Measurements from ENCODE around the gene YARS1.
A peak's percentile ranks its signal among the peaks of the same experiment; 100 is the strongest.
"Not testable (repeated sequence)": the region's sequence is repeated elsewhere in the genome, so short reads cannot be mapped to it uniquely, and the experiment has no call there.

YARS1 gene

GRCh38 chr1:32813941-32814739 is 3.0 kb downstream of the YARS1 start:
- WGBS: 93% methylated on average over 11 of the region's 11 CpGs
- Histone ChIP-seq H3K4me1 (ENCODE audit: insufficient read depth, low read length) (peaks cover 29% of the 10 kb centered on the region), H3K9ac (ENCODE audit: low read depth, low read length) (no peak overlapping the region), H3K27ac (ENCODE audit: low read depth, low read length) (peak overlapping the region; percentile 32; the same call in 1 of the 2 replicates), H3K27me3 (ENCODE audit: insufficient read depth, low read length) (no peaks in the 10 kb centered on the region), H3K9me3 (ENCODE audit: insufficient read depth, low read depth, low read length) (no peaks in the 10 kb centered on the region), H3K36me3 (ENCODE audit: insufficient read depth, low read length) (peaks cover 33% of the 10 kb centered on the region), H3K4me3 (ENCODE audit: low read length) (no peak overlapping the region)

- no peak overlapping the region for H3K9ac ChIP-seq (ENCODE audit: low read depth, low read length)
- peak overlapping the region; percentile 13; the same call in 1 of the 2 replicates for H3K4me3 ChIP-seq (ENCODE audit: low read length)
- 91% methylated on average over 3 of the region's 3 CpGs for WGBS
- H3K27ac ChIP-seq (ENCODE audit: low read depth, low read length): peak overlapping the region; percentile 76
- H3K4me1 ChIP-seq (ENCODE audit: insufficient read depth, low read length): peaks cover 20% of the 10 kb centered on the region
- no peaks in the 10 kb centered on the region for H3K9me3 ChIP-seq (ENCODE audit: insufficient read depth, low read depth, low read length)
- peaks cover 55% of the 10 kb centered on the region for H3K36me3 ChIP-seq (ENCODE audit: insufficient read depth, low read length)
- no peaks in the 10 kb centered on the region for H3K27me3 ChIP-seq (ENCODE audit: insufficient read depth, low read length)
Measured at GRCh38 chr1:32811917-32812316, 5.2 kb downstream of the YARS1 start.

GRCh38 chr1:32811265-32811664 is 5.9 kb downstream of the YARS1 start:
- Histone ChIP-seq H3K27me3 (ENCODE audit: insufficient read depth, low read length) (no peaks in the 10 kb centered on the region), H3K27ac (ENCODE audit: low read depth, low read length) (no peak overlapping the region), H3K9ac (ENCODE audit: low read depth, low read length) (no peak overlapping the region), H3K4me3 (ENCODE audit: low read length) (no peak overlapping the region), H3K36me3 (ENCODE audit: insufficient read depth, low read length) (peaks cover 61% of the 10 kb centered on the region), H3K4me1 (ENCODE audit: insufficient read depth, low read length) (peaks cover 20% of the 10 kb centered on the region), H3K9me3 (ENCODE audit: insufficient read depth, low read depth, low read length) (no peaks in the 10 kb centered on the region)
- WGBS: 86% methylated on average over 9 of the region's 9 CpGs

- 92% methylated on average over 5 of the region's 5 CpGs for WGBS
- H3K27me3 ChIP-seq (ENCODE audit: insufficient read depth, low read length): no peaks in the 10 kb centered on the region
- peaks cover 1% of the 10 kb centered on the region; the same call in 1 of the 2 replicates for H3K9me3 ChIP-seq (ENCODE audit: insufficient read depth, low read depth, low read length)
- H3K9ac ChIP-seq (ENCODE audit: low read depth, low read length): no peak overlapping the region
- peaks cover 17% of the 10 kb centered on the region for H3K4me1 ChIP-seq (ENCODE audit: insufficient read depth, low read length)
- no peak overlapping the region for H3K27ac ChIP-seq (ENCODE audit: low read depth, low read length)
- peaks cover 67% of the 10 kb centered on the region for H3K36me3 ChIP-seq (ENCODE audit: insufficient read depth, low read length)
- no peak overlapping the region for H3K4me3 ChIP-seq (ENCODE audit: low read length)
Measured at GRCh38 chr1:32810358-32810757, 6.8 kb downstream of the YARS1 start.

GRCh38 chr1:32808580-32808979 is 8.6 kb downstream of the YARS1 start:
- Histone ChIP-seq H3K4me3 (ENCODE audit: low read length) (no peak overlapping the region), H3K36me3 (ENCODE audit: insufficient read depth, low read length) (peaks cover 66% of the 10 kb centered on the region), H3K9me3 (ENCODE audit: insufficient read depth, low read depth, low read length) (peaks cover 3% of the 10 kb centered on the region; the same call in 1 of the 2 replicates), H3K27ac (ENCODE audit: low read depth, low read length) (no peak overlapping the region), H3K9ac (ENCODE audit: low read depth, low read length) (no peak overlapping the region), H3K4me1 (ENCODE audit: insufficient read depth, low read length) (peaks cover 9% of the 10 kb centered on the region; the same call in 1 of the 2 replicates), H3K27me3 (ENCODE audit: insufficient read depth, low read length) (no peaks in the 10 kb centered on the region)
- 94% methylated on average over 4 of the region's 4 CpGs for WGBS

GRCh38 chr1:32806910-32807523 is 10.1 kb downstream of the YARS1 start:
- H3K36me3 ChIP-seq (ENCODE audit: insufficient read depth, low read length): peaks cover 76% of the 10 kb centered on the region
- 98% methylated on average over 4 of the region's 4 CpGs for WGBS
- peaks cover 3% of the 10 kb centered on the region; the same call in 1 of the 2 replicates for H3K9me3 ChIP-seq (ENCODE audit: insufficient read depth, low read depth, low read length)
- peaks cover 4% of the 10 kb centered on the region; the same call in 1 of the 2 replicates for H3K4me1 ChIP-seq (ENCODE audit: insufficient read depth, low read length)
- no peak overlapping the region for H3K27ac ChIP-seq (ENCODE audit: low read depth, low read length)
- H3K9ac ChIP-seq (ENCODE audit: low read depth, low read length): no peak overlapping the region
- no peak overlapping the region for H3K4me3 ChIP-seq (ENCODE audit: low read length)
- H3K27me3 ChIP-seq (ENCODE audit: insufficient read depth, low read length): no peaks in the 10 kb centered on the region

GRCh38 chr1:32806290-32806689 is 10.9 kb downstream of the YARS1 start:
- peaks cover 78% of the 10 kb centered on the region for H3K36me3 ChIP-seq (ENCODE audit: insufficient read depth, low read length)
- H3K9me3 ChIP-seq (ENCODE audit: insufficient read depth, low read depth, low read length): peaks cover 3% of the 10 kb centered on the region; the same call in 1 of the 2 replicates

GRCh38 chr1:32804460-32804859 is 12.7 kb downstream of the YARS1 start:
- not testable (repeated sequence) for H3K4me3 ChIP-seq (ENCODE audit: low read length); H3K9ac ChIP-seq (ENCODE audit: low read depth, low read length); H3K4me1 ChIP-seq (ENCODE audit: insufficient read depth, low read length); H3K9me3 ChIP-seq (ENCODE audit: insufficient read depth, low read depth, low read length); H3K27me3 ChIP-seq (ENCODE audit: insufficient read depth, low read length); H3K27ac ChIP-seq (ENCODE audit: low read depth, low read length)
- 97% methylated on average over 29 of the region's 30 CpGs for WGBS
- H3K36me3 ChIP-seq (ENCODE audit: insufficient read depth, low read length): peaks cover 77% of the 10 kb centered on the region

More at GRCh38 chr1:32806290-32806689, 10.9 kb downstream of the YARS1 start:
- WGBS: 97% methylated on average over 6 of the region's 6 CpGs
- Histone ChIP-seq H3K27me3 (ENCODE audit: insufficient read depth, low read length) (no peaks in the 10 kb centered on the region), H3K4me3 (ENCODE audit: low read length) (no peak overlapping the region), H3K4me1 (ENCODE audit: insufficient read depth, low read length) (no peaks in the 10 kb centered on the region; the same call in 1 of the 2 replicates), H3K27ac (ENCODE audit: low read depth, low read length) (no peak overlapping the region), H3K9ac (ENCODE audit: low read depth, low read length) (no peak overlapping the region)

- Histone ChIP-seq H3K27me3 (ENCODE audit: insufficient read depth, low read length) (no peaks in the 10 kb centered on the region), H3K9ac (ENCODE audit: low read depth, low read length) (no peak overlapping the region), H3K4me3 (ENCODE audit: low read length) (no peak overlapping the region), H3K4me1 (ENCODE audit: insufficient read depth, low read length) (no peaks in the 10 kb centered on the region), H3K9me3 (ENCODE audit: insufficient read depth, low read depth, low read length) (peaks cover 3% of the 10 kb centered on the region; the same call in 1 of the 2 replicates), H3K27ac (ENCODE audit: low read depth, low read length) (no peak overlapping the region), H3K36me3 (ENCODE audit: insufficient read depth, low read length) (peaks cover 75% of the 10 kb centered on the region)
- WGBS: 95% methylated on average over 9 of the region's 9 CpGs
Measured at GRCh38 chr1:32801096-32801715, 16.0 kb downstream of the YARS1 start.

GRCh38 chr1:32798679-32799416 is 18.3 kb downstream of the YARS1 start:
- H3K36me3 ChIP-seq (ENCODE audit: insufficient read depth, low read length): peaks cover 84% of the 10 kb centered on the region

More at GRCh38 chr1:32798679-32799416, 18.3 kb downstream of the YARS1 start:
- H3K9me3 ChIP-seq (ENCODE audit: insufficient read depth, low read depth, low read length): no peaks in the 10 kb centered on the region
- no peak overlapping the region for H3K4me3 ChIP-seq (ENCODE audit: low read length)
- WGBS: 86% methylated on average over 7 of the region's 8 CpGs
- H3K9ac ChIP-seq (ENCODE audit: low read depth, low read length): no peak overlapping the region
- H3K4me1 ChIP-seq (ENCODE audit: insufficient read depth, low read length): no peaks in the 10 kb centered on the region
- no peaks in the 10 kb centered on the region for H3K27me3 ChIP-seq (ENCODE audit: insufficient read depth, low read length)
- no peak overlapping the region for H3K27ac ChIP-seq (ENCODE audit: low read depth, low read length)

Measured in HUES64 (cell line).